Activated CD4-positive, CD25-positive, alpha-beta regulatory T cell treated with anti-CD3 and anti-CD28 coated beads, Interleukin-2, amount 50 U/mL, for 24 hours (primary cell): Measurements from ENCODE around the gene ATP6V1E1.

ENCODE experiments used
- ATAC-seq, 2 donors: fragments of 150-1000 bp; cut with Tn5 transposase; one replicate each; pipeline ENCODE4 v1.10.0; 2021; ENCODE audit warnings: mild to moderate bottlenecking in 1 of 2, moderate library complexity in 1 of 2

The ATP6V1E1 gene

GRCh38 chr22:17633217-17633997, 4.9 kb upstream of the ATP6V1E1 start:
- no peak for ATAC-seq

GRCh38 chr22:17631076-17631565, 2.6 kb upstream of the ATP6V1E1 start:
- ATAC-seq: no peak

- no peak for ATAC-seq
Measured at GRCh38 chr22:17629641-17630040, 1.1 kb upstream of the ATP6V1E1 start.

- no peak for ATAC-seq
Measured at GRCh38 chr22:17629173-17629489, 582 bp upstream of the ATP6V1E1 start.

- ATAC-seq: no peak
Measured at GRCh38 chr22:17627961-17628405, 566 bp downstream of the ATP6V1E1 start.

- no peak for ATAC-seq
Measured at GRCh38 chr22:17613280-17613679, 15.3 kb downstream of the ATP6V1E1 start.

- no peak for ATAC-seq
Measured at GRCh38 chr22:17612057-17612456, 16.5 kb downstream of the ATP6V1E1 start.

- no peak for ATAC-seq
Measured at GRCh38 chr22:17607891-17608521, 20.5 kb downstream of the ATP6V1E1 start.

GRCh38 chr22:17606496-17606895, 22.1 kb downstream of the ATP6V1E1 start:
- no peak for ATAC-seq

- no peak for ATAC-seq
Measured at GRCh38 chr22:17603668-17604067, 24.9 kb downstream of the ATP6V1E1 start.

GRCh38 chr22:17601031-17601430, 27.5 kb downstream of the ATP6V1E1 start:
- ATAC-seq: no peak

GRCh38 chr22:17598318-17598717, 30.2 kb downstream of the ATP6V1E1 start:
- ATAC-seq: no peak

- ATAC-seq: no peak
Measured at GRCh38 chr22:17597217-17597616, 31.3 kb downstream of the ATP6V1E1 start.

- no peak for ATAC-seq
Measured at GRCh38 chr22:17596226-17596625, 32.3 kb downstream of the ATP6V1E1 start.

- no peak for ATAC-seq
Measured at GRCh38 chr22:17592201-17592600, 36.3 kb downstream of the ATP6V1E1 start.

GRCh38 chr22:17590586-17590985, 38.0 kb downstream of the ATP6V1E1 start:
- no peak for ATAC-seq

- no peak for ATAC-seq
Measured at GRCh38 chr22:17589810-17590375, 38.7 kb downstream of the ATP6V1E1 start.

GRCh38 chr22:17588606-17589005, 39.9 kb downstream of the ATP6V1E1 start:
- no peak for ATAC-seq

- no peak for ATAC-seq
Measured at GRCh38 chr22:17587629-17588028, 40.9 kb downstream of the ATP6V1E1 start.

- ATAC-seq: no peak
Measured at GRCh38 chr22:17586831-17587440, 41.6 kb downstream of the ATP6V1E1 start.

- no peak for ATAC-seq
Measured at GRCh38 chr22:17583151-17583550, 45.4 kb downstream of the ATP6V1E1 start.

- no peak for ATAC-seq
Measured at GRCh38 chr22:17581631-17582030, 46.9 kb downstream of the ATP6V1E1 start.

GRCh38 chr22:17581056-17581455, 47.5 kb downstream of the ATP6V1E1 start:
- no peak for ATAC-seq
